NCI-H2107 treated with DMSO at 0.1 percent for 48 hours (cell line): Measurements from ENCODE around the gene NOL4L.

Experiments used
- DNase-seq: peaks from one replicate; lab custom pipeline; 2025; ENCODE audit not compliant: unreplicated experiment; lab: John Stamatoyannopoulos, UW

The NOL4L gene

DNA sequence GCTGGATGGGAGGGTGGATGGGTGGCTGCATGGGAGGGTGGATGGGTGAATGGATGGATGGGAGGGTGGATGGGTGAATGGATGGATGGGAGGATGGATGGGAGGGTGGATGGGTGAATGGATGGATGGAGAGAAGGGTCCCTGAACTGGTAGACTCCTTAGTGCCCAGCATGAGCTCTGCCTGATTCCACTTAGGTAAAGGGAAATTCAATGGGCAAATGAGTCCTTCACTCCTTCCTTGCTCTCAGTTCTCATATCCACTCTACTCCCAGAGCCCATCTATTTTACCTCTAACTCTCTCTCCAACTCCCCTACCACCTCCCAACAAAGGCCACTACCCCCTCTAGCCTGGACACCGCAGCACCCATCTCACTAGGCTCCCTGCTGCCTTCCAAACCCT, 29.2 kb upstream of the NOL4L start:
- no peak for DNase-seq

DNA sequence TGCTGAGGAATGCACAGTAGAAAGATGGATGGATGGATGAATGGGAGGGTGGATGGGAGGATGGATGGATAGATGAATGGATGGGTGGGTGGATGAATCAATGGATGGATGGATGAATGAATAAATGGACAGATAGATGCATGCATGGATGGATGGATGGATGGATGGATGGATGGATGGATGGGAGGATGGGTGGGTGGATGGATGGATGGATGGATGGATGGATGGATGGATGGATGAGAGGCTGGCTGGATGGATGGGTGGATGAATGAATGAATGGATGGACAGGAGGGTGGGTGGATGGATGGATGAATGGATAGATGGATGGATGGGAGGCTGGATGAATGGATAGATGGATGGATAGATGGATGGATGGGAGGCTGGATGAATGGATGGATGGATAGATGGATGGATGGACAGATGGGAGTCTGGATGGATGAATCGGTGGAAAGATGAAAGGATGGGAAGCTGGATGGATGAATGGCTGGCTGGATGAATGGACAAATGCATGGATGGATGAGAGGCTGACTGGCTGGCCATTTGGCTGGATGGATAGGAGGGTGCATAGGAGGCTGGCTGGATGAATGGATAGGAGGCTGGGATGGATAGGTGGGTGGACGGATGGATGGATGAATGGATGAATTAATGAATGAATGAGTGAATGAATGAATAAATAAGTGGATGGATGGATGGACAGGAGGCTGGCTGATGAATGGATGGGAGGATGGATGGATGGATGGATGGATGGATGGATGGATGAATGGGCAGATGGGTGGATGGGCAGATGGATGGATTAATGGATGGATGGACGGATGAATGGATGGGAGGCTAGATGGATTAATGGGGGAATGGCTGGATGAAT, 28.3 kb upstream of the NOL4L start:
- DNase-seq = no peak

DNA sequence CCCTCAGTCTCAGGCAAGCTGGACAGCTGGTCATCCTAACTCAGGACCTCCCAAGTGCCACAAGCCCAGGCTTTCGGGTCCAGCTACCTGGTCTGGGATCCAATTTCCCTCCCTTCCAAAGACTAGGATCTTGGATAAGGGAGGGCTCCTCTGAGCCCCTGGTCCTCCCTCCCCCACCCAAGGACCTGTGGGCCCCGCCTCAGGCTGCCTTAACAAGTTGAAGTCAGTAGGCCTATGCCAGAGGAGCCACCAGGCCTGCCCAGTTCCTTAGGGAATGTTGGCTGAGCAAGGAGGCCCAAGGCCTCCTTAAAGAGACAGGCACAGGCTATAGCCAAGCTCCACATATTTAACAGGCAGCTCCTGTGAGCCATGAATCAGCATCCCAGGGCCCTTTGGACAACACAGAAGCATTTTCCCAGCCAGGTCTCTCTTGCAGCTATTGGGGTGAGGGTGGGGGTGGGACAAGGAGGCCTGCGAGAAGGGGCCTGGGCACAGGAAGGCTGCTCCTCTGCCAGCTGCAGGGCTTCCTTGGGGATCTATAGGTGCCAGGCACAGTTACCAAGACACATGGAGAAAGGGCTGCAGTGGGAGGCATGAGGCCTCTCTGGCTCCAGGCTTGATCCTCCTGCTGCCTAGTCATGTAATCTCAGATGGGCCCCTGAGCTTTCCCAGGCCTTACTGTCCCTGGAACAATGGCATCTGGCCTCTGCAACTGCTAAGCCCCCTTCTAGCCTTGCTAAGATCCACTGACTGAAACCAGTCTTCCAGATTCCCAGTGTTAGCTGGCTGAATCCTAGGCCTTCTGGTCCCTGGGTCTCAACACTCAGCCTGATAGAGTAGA, 27.4 kb upstream of the NOL4L start:
- no peak for DNase-seq

DNA sequence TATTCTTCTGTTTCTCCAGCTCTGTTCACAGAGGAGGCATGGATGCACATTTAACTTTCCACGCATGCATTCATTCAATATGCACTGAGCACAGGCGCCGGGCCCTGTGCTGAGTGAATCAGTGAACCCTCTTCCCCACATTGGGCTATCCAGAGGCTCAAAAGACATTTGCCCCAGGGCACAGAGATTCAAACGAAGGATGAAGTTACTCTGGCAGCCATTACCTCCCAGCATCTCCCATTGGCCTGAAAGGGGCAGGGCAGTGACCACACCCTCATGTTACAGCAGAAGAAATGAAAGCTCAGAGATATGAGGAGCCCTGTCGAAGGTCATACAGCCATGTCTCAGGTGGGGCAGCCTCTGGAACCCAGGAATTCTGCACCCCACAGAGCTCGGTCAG, 26.7 kb upstream of the NOL4L start:
- DNase-seq = no peak

DNA sequence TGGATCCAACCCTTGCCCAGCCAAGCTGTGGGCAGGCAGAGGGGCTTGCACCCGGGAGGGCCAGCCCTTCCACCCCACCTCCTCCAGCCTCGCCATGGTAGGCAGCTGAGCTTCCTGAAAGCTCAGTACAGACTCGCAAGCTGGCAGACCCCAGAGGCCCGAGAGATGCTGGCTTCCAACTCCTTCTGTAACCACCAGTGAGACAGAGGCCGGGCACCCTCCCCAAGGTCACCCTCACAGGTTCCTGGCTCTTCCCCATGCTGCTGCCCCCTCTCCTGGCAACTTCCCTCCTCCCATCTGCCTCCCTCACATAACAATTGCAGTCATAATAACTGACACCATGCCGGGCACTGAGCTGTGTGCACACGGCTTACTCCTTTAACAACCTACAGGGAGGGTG, 26.2 kb upstream of the NOL4L start:
- DNase-seq = no peak

DNA sequence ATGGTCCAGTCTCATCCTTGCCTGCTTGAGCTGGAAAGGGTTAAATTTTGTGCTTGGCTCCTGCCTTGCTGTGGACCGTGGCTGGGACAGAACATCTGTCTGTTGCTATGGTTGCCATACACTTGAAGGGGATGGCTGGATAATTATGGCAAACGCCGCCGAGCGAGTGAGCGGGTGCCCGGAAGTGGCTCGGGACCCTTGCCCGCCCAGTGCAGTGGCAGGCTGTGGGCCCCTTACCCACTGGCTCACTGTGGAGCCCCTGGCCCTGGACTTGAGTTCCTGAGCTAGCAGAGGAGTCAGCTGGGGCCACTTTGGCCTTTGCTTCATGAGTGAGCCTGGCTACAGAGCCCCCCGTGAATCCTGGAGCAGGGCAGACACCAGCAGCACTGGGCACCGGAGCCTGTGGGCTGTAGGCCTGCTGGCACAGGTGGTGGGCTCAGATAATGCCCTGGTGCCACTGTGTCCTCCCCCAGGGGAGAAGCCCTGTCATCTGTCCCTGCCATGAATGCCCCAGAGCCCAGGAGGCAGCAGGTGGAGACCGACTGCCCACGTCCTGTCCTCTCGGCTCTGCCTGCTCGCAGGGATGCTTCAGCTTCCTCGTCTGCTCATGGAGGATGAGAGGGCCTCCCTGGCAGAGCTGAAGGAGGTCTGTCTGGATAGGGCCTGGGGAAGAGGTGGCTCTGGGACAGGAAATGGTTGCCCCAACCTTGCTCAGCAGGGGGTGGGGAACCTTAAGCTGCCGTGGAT, 25.5 kb upstream of the NOL4L start:
- DNase-seq = no peak

DNA sequence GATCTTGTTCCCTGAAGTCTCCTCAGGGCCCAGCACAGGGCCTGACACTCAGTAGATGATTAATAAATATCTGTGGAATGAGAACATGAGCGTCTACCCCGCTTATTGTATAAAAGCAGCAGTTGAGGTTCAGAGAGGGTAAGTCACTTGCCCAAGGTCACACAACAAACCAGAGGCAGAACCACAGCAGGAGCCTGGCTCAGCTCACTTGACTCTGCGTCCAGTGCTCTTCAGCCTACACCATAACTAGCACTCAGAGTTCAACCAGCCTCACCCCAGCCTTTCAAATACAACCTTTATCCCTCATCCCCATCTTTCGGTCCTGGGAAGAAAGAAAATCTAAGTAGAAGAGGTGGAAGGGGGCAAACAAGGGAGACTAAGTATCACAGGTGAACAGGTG, 24.9 kb upstream of the NOL4L start:
- no peak for DNase-seq

DNA sequence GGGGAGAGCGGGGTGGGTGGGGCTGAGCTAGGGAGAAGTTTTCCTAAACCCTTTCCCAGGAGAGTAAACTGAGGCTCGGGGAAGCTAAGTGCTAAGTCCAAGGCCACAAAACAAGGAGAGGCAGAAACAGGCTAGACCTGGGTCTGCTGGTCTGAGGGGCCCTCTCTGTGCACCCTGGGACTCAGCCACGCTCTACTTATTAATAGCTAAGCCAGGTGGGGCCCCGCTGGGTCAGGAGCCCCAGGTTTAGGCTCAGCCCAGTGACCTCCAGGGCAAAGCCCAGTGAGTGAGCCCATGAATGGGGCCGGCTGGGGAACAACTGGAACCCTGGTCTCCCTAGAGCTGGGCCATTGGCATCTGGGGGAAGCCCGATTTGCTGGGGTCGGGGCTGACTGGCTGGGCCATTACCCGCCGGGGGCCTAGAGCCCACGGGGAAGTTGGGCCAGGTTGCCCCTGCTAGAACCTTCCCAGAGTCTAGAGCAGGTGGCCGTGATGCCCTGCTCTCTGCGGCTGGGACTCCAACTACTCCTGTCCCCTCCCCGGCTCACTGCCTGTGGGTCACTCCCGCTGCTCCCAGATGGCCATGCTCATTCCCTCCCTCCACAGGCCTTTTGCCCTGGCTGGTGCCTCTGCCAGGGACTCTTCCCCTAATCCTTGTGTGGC, 24.1 kb upstream of the NOL4L start:
- no peak for DNase-seq

DNA sequence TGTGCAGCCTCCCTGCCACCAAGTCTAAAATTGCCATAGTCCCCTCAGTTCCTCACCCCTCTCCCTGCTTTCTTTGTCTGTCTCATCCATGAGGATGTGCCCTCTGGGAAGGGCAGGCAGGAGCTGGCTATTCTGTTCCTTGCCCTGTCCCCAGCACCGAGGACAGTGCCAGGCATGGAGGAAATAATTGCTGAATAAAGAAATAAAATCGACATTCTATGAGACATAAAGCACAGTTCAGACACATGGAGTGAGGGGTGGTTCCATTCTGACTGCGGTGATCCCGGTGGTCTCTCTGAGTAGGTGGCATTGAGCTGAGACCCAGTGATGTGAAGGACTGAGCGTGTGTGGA, 23.5 kb upstream of the NOL4L start:
- no peak for DNase-seq

DNA sequence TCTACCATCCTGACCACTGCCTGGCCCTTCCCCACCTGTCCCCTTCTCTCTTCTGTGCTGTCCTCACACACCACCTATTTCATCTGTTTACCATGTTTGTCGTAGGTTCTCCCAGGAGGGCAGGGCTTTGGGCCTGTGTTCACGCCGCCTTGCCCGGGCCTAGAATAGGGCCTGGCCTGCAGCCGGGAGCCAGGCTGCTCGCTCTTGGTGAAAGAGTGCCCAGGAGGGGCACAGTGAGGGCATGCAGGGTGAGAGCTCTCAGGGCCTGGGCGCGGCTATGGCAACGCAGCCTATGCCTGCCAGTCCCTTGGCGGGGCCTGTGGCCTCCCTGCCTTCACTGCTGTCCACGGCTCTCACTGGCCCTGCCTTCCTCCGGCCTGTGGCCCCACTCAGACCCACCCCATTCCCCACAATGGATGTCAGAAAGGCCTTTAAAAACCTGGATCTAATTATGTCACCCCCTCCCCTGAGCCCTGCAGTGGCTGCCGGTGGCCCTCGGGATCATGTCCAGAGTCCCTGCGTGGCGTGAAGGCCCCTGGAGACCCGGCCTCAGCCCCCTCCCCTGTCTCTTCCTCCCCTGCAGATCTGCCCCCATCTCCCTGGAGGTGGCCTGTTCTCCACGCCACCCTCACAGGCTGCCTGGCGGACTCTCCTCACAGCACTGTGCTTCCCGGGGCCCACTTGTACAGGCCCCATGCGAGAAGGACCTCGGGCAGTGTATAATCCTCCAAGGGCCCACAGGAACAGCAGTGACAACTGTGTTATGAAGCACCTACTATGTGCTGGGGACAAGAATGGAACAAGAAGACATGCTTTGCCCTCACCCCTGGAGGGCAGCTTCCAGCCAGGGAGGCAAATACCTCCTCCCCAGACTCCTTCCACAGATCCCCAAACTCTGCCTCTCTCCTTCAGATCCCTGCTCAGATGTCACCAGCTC, 22.9 kb upstream of the NOL4L start:
- DNase-seq = no peak

DNA sequence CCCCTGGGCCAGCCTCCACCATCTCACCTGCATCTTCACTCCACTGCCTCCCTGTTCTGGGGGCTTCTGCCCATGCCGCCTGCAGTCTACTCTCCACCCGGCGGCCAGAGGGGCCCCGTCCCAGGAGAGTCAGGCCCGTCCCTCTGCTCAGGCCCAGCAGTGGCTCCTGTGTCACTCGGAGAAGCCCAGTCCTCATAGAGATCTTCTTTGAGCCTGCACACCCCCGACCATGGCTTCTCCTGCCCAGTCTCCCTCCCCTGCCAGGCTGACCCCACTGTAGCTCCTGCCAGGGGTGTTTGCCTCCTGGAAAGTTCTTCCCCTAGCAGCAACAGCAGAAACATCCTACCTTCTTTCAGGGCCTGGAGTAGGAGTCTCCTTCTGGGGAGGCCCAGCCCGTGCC, 22.2 kb upstream of the NOL4L start:
- DNase-seq = no peak

DNA sequence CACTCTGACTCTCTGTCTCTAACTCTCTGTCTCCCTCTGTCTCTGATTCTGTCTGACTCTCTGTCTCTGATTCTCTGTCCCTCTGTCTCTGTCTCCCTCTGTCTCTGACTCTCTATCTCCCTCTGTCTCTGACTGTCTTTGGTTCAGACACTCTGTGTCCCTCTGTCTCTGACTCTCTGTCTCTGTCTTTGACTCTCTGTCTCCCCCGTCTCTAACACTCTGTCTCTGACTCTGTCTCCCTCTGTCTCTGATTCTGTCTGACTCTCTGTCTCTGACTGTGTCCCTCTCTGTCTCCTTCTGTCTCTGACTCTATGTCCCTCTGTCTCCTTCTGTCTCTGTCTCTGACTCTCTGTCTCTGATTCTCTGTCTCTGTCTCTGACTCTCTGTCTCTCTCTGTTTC, 21.7 kb upstream of the NOL4L start:
- DNase-seq = no peak

DNA sequence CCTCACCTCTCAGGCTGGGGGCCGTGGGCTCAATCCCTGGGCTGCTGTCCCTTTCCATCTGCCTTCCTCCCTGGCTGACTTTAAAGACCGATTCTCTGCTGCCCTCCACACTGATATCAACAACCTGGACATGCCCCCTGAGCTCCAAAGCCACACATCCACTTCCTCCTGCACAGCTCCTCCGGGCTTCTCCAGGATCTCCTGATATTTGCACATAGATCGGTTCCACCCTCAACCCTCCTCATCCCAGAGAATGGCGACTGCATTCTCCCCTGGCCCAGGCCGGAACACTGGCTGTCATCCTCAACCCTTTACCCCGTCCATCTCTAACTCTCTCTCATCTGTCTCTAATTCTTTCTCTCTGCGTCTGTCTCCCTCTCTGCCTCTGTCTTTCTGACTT, 21.0 kb upstream of the NOL4L start:
- DNase-seq = no peak

DNA sequence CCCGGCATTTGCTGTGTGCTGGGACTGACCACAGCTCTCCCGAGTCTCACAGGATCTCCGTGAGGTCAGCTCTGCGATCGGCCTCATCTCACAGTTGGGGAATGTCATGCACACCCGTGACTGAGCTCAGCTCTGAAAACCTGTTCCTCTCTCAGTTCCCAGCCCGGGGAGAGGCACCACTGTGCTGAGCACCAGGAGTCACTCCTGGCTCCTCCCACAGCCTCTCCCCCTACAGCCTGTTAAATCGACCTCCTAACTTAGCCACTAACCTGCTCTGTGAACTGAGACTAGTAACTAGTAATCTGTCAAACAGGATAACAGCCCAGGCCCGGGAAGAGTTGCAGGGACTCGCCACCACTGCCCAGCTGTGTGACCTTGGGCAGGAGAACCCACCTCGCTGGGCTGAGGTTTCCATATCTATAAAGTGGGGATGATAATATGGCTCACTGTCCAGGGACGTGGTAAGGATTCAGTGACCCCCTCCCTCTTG, 20.1 kb upstream of the NOL4L start:
- no peak for DNase-seq

DNA sequence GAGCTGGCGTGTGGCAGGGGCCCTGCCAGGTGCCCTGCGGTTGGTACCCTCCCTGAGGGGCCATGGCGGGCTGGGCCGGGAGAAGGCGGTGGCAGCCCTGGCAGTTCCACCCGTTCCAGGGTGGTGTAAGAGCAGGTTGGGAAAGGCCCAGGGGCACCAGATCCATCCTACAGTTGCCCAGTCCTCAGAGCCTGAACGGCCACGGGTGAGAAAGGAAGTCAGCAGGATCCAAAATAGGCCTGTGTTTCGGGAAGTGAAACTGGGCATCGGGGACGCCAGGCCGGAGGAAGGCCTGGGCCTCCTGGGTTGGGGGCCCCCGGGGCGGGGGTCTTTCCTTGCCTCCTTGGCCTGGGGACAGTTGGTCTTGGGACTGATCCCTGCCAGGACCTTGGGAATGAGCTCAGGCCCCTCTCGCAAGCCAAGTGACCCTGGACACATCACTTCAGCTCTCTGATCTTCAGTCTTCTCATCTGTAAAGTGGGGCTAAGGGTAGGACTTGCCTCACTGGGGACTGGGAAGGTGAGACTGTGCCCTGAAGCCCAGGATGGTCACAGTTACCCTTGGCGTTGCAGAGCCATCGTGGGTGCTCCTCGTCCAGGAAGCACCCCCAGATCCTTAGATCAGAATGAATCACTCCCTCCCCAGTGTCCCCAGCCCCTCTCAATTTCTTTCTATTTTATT, 18.1 kb upstream of the NOL4L start:
- no peak for DNase-seq

DNA sequence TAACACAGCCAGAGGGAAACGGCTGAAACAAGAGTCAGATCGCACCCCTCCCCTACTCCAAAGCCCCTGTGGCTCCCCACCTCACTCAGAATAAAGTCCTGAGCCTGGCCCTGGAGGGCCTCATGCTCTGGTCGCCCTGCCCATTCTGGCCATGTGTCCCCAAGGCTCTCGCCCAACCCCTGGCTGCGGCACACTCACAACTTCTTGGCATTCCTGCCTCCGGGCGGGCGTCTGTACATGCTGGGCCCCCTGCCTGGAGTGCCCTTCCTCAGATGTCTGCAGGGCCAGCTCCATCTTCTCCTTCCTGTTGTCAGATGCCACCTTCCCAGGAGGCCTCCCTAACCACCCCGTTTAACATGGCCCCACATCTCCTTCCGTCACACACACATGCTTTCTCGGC, 17.1 kb upstream of the NOL4L start:
- no peak for DNase-seq

DNA sequence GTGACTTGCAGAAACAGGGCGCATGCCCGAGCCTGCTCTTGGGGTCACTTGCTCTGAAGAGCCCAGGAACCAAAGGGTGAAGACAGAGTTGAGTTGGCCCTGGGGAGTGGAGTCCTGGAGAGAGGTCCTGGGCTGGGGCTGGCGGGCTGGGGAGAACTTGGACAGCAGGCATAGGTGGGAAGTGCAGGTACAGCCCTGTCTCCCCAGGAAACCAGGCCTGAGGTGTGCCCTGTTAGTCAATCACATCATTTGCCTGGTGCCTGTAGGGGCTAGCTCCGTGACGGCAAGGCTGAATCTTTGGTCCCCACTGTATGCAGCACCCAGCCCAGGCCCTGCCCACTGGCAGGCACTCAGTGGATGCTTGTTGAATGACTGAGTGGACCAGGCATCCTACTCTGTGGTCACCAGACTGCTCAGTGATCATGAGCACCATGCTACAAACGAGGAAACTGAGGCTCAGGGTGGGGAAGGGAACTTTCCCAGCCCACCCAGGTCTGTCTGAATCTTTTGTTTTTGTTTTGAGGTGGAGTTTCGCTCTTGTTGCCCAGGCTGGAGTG, 15.6 kb upstream of the NOL4L start:
- no peak for DNase-seq

DNA sequence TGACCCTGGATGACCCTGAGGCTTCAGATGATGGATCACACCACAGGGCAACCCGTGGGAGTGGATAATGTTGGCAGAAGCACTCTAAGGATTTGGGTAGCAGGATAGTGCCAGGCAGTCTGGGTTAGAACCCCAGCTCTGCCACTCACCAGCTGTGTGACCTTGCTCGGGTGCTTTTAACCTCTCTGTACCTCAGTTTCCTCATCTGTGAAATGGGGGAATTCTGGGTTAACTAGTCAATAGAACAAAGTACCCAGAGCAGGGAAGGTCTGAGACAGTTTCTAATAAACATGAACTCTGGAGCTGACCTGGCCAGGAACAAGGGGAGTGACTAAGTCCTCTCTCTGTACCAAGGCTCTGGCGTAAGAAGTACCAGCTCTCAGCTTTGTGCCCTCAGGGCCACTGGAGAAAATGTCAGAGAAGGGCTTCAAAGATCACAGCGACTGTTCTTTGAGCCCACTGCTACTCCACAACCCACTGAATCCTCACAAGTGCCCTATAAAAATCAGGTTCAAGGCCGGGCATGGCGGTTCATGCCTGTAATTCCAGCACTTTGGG, 14.7 kb upstream of the NOL4L start:
- DNase-seq = no peak

DNA sequence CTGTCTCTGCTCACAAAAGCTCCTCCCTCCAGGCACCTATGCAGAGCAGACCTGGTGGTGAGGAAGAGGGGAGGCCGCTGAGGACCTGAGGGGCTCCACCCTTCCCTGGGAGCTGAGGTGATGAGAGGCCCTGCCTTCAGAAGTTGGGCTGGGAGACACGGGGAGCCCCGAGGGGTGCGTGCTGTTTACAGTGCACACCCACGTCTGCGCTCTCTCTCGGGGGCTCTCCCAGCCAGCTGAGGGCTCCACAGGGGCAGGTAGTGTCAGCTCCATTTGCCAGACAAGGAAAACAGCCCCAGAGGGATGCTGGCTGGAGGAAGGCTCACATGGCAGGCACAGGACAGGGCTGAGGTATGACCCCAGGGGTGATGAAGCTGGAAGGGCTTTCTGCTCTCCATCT, 13.5 kb upstream of the NOL4L start:
- no peak for DNase-seq
